Spleen (tissue), 11 donors: ENCODE results near the gene PHF11. TPM values are rescaled to one million over a fixed set of nuclear protein-coding genes. Genes with fewer than 3 reads are reported as not detected.

Experiments used
- DNase-seq: peaks from one replicate; pipeline ENCODE4 v3.0.0-alpha.2; 2020
- H3K27ac ChIP-seq, 8 donors: fragments of 200-600 bp; sonication (generic) in 7 of 8; 1 replicate in 4 of 8; 2 replicates in 4 of 8; pipeline versions ENCODE4 v1.5.0 to v1.8.0; 2016 to 2021; ENCODE audit warnings: inconsistent platforms in 4 of 8, mild to moderate bottlenecking in 4 of 8, moderate library complexity in 1 of 8
- H3K27me3 ChIP-seq, 7 donors: fragments of 200-600 bp; sonication (generic) in 6 of 7; replicated peaks in 1 of 7; 1 replicate in 4 of 7; 2 replicates in 3 of 7; pipeline versions ENCODE4 v1.5.0 to v1.8.0; 2016 to 2021; ENCODE audit warnings: inconsistent platforms in 3 of 7, mild to moderate bottlenecking in 1 of 7
- H3K36me3 ChIP-seq, 6 donors: fragments of 200-600 bp; sonication (generic) in 5 of 6; 1 replicate in 4 of 6; 2 replicates in 2 of 6; pipeline versions ENCODE4 v1.5.0 to v1.8.0; 2016 to 2021; ENCODE audit warnings: inconsistent platforms in 2 of 6
- H3K4me1 ChIP-seq, 6 donors: fragments of 200-600 bp; sonication (generic) in 5 of 6; 1 replicate in 3 of 6; 2 replicates in 3 of 6; pipeline versions ENCODE4 v1.5.0 to v1.8.0; 2016 to 2021; ENCODE audit warnings: inconsistent platforms in 3 of 6
- H3K4me3 ChIP-seq, 8 donors: fragments of 200-600 bp; sonication (generic) in 7 of 8; 1 replicate in 4 of 8; 2 replicates in 4 of 8; pipeline versions ENCODE4 v1.5.0 to v1.8.0; 2016 to 2021; ENCODE audit warnings: inconsistent platforms in 4 of 8, mild to moderate bottlenecking in 4 of 8, moderate library complexity in 2 of 8
- H3K9me3 ChIP-seq, 8 donors: fragments of 200-600 bp; sonication (generic) in 7 of 8; 1 replicate in 4 of 8; 2 replicates in 4 of 8; pipeline versions ENCODE4 v1.5.0 to v1.8.0; 2016 to 2021; ENCODE audit warnings: inconsistent platforms in 4 of 8
- POLR2A ChIP-seq, 3 donors: fragments of 450-650 bp; IDR thresholded peaks; one replicate each; pipeline ENCODE4 v1.5.1; 2017; ENCODE audit warnings: antibody characterized with exemption in 3 of 3, mild to moderate bottlenecking in 1 of 3
- POLR2AphosphoS5 ChIP-seq, 3 donors: sonication (generic); formaldehyde crosslinking; IDR thresholded peaks; one replicate each; pipeline ENCODE4 v1.5.1; 2017; ENCODE audit warnings: antibody characterized with exemption in 3 of 3
- WGBS, 5 donors: extraction: QIAGEN DNeasy Blood & Tissue Kit in 3 of 5; methylation state at CpG; one replicate each; pipeline versions ENCODE4 v1.1.5 to v1.1.7; 2013 to 2018; 5-methylcytosine and 5-hydroxymethylcytosine counted together
- intact Hi-C: fragments of 100-400 bp; cut with DNase I; formaldehyde crosslinking; loops from one replicate; pipeline ENCODE4 v1.15.0; 2023; ENCODE audit warnings: low total_unique reads
- polyA plus RNA-seq, 3 donors: library from polyadenylated mRNA; stranded (reverse); fragments of 200-250 nt; gene quantifications; one replicate each; pipeline ENCODE4 v1.2.1, GENCODE V29; 2013
- total RNA-seq, 7 donors: library from RNA; depleted of rRNA in 3 of 7; stranded (reverse); fragments of >200 nt in 3 of 7; fragmentation: NEBNext Ultra II Directional in 4 of 7; extraction: Animal tissue kit (Norgen Biotek cat#: 25700) in 4 of 7; gene quantifications; one replicate each; pipeline versions ENCODE4 v1.1.0 to v1.2.1, GENCODE V29; 2016 to 2021
- TF ChIP-seq, protein P1 (sequence below), 11 experiments: fragments of 200-600 bp in 7 of 11; fragments of 450-650 bp in 4 of 11; sonication (generic) in 4 of 11; IDR thresholded peaks in 8 of 11; conservative IDR thresholded peaks in 3 of 11; 1 replicate in 7 of 11; 2 replicates in 4 of 11; pipeline versions ENCODE4 v1.4.0 to v1.8.0; 2016 to 2021; ENCODE audit warnings: antibody characterized with exemption in 11 of 11, inconsistent platforms in 4 of 11, mild to moderate bottlenecking in 1 of 11
- donor health status: healthy with polysubstance abuse.
- donor health status: DM: no; HTN: no; CAD: no; lungs with moderate emphysema.
- donor health status: DM: no; HTN: no; CAD: no.
- donor health status: Bipolar disorder and iron deficiency.
- donor health status: healthy.
- donor health status: DM: no; HTN: no; CAD: no.
- donor health status: DM: yes; HTN: yes; CAD: no.

Gene PHF11
- total and polyA plus RNA-seq, 10 donors, result 50.5 to 117 (median 71.2) TPM

DNA sequence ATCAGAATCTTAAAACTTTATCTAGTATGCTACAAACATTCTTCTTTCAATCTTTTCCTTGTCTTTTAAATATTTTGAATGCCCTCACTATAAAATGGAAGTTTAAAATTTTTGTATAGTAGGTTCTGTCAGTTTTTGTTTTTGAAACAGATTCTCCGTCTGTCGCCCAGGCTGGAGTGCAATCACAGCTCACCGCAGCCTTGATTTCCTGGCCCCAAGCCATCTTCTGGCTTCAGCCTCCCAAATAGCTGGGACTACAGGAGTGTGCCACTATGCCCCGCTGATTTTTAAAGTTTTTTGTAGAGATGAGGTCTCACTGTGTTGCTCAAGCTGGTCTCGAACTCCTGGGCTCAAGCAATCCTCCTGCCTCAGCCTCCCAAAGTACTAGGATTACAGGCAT lies 20.7 kb downstream of the PHF11 start:
- Histone ChIP-seq H3K4me1 (peaks cover 0 to 20% (median 0%) of the 10 kb centered on the region in 6 donors), H3K4me3 (no peak overlapping the region), H3K9me3 (no peaks in the 10 kb centered on the region), H3K36me3 (peaks cover 6 to 99% (median 56%) of the 10 kb centered on the region in 6 donors), H3K27ac (no peak overlapping the region), H3K27me3 (no peaks in the 10 kb centered on the region)
- intact Hi-C loops, result no loop called here
- TF ChIP-seq, protein P1, sequence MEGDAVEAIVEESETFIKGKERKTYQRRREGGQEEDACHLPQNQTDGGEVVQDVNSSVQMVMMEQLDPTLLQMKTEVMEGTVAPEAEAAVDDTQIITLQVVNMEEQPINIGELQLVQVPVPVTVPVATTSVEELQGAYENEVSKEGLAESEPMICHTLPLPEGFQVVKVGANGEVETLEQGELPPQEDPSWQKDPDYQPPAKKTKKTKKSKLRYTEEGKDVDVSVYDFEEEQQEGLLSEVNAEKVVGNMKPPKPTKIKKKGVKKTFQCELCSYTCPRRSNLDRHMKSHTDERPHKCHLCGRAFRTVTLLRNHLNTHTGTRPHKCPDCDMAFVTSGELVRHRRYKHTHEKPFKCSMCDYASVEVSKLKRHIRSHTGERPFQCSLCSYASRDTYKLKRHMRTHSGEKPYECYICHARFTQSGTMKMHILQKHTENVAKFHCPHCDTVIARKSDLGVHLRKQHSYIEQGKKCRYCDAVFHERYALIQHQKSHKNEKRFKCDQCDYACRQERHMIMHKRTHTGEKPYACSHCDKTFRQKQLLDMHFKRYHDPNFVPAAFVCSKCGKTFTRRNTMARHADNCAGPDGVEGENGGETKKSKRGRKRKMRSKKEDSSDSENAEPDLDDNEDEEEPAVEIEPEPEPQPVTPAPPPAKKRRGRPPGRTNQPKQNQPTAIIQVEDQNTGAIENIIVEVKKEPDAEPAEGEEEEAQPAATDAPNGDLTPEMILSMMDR (IDR thresholded peaks at IDR 0.05 in 8 of 11, conservative IDR thresholded peaks at IDR 0.05 in 3 of 11), result no peak
- TF ChIP-seq POLR2AphosphoS5 (IDR thresholded peaks at IDR 0.05), result no peak
- no peak for TF ChIP-seq POLR2A (IDR thresholded peaks at IDR 0.05)
- no peak for DNase-seq
- 75 to 85% (median 81%) methylated on average over 5 of the region's 5 CpGs for WGBS, 5 donors

DNA sequence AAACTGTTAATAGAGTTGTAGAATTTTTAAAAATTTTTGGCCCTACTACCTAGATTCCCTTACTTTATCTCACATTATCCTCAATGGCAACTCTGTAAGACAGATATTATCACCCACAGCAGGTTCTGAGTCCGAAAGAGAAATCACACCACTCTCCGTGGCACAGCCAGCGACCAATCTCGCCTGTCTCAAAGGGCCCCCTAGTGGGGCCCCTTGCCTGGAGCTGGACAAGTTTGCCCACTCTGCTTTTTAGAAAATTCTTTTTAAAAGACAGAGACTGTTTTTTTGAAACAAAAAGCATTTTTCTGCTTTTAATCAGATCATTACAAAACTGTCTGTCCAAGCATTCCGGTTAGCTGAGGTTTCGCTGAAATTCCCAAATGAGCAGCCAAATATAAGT lies 21.7 kb downstream of the PHF11 start:
- TF ChIP-seq POLR2A (IDR thresholded peaks at IDR 0.05) (no peak), POLR2AphosphoS5 (IDR thresholded peaks at IDR 0.05) (no peak)
- TF ChIP-seq, protein P1 (IDR thresholded peaks at IDR 0.05 in 8 of 11, conservative IDR thresholded peaks at IDR 0.05 in 3 of 11), result peak in 5 of 11 experiments; percentile 20 to 41 (median 31)
- H3K4me3 ChIP-seq, result no peak overlapping the region
- H3K36me3 ChIP-seq, result peaks cover 6 to 100% (median 58%) of the 10 kb centered on the region in 6 donors
- 83 to 86% (median 84%) methylated on average over 6 of the region's 6 CpGs for WGBS, 5 donors
- H3K27me3 ChIP-seq, result no peaks in the 10 kb centered on the region
- H3K9me3 ChIP-seq, result no peaks in the 10 kb centered on the region
- H3K27ac ChIP-seq, result no peak overlapping the region
- peaks cover 0 to 20% (median 0%) of the 10 kb centered on the region in 6 donors for H3K4me1 ChIP-seq
- DNase-seq, result no peak
- intact Hi-C loops, result no loop called here

DNA sequence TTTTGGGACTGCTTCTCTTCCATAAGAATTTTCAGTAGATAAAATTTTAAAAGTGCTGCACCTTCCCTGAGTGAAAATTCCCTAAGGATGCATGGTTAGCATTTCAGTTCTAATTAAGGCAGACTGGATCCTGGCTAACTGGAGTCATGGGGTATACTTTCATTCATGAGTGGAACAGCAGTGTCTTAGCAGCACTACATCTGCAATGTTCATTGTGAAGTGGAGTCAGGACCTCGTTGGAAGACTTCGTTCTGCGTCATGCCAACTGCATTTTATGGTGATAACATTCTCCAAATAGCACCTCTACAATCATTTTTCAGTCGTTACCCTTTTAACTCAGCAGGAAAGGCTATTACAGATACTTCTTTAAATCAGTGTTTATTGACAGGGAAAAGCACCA lies 25.5 kb downstream of the PHF11 start:
- TF ChIP-seq, protein P1 (IDR thresholded peaks at IDR 0.05 in 8 of 11, conservative IDR thresholded peaks at IDR 0.05 in 3 of 11), result no peak
- TF ChIP-seq POLR2A (IDR thresholded peaks at IDR 0.05) (no peak), POLR2AphosphoS5 (IDR thresholded peaks at IDR 0.05) (no peak)
- no peaks in the 10 kb centered on the region for H3K9me3 ChIP-seq
- peaks cover 0 to 100% (median 48%) of the 10 kb centered on the region in 6 donors for H3K36me3 ChIP-seq
- H3K27me3 ChIP-seq, result no peaks in the 10 kb centered on the region
- intact Hi-C loops, result no loop called here
- H3K4me1 ChIP-seq, result peaks cover 0 to 14% (median 0%) of the 10 kb centered on the region in 6 donors
- WGBS, 5 donors, result 81 to 93% (median 87%) methylated on average over 4 of the region's 4 CpGs
- DNase-seq, result no peak
- no peak overlapping the region for H3K4me3 ChIP-seq
- no peak overlapping the region for H3K27ac ChIP-seq

DNA sequence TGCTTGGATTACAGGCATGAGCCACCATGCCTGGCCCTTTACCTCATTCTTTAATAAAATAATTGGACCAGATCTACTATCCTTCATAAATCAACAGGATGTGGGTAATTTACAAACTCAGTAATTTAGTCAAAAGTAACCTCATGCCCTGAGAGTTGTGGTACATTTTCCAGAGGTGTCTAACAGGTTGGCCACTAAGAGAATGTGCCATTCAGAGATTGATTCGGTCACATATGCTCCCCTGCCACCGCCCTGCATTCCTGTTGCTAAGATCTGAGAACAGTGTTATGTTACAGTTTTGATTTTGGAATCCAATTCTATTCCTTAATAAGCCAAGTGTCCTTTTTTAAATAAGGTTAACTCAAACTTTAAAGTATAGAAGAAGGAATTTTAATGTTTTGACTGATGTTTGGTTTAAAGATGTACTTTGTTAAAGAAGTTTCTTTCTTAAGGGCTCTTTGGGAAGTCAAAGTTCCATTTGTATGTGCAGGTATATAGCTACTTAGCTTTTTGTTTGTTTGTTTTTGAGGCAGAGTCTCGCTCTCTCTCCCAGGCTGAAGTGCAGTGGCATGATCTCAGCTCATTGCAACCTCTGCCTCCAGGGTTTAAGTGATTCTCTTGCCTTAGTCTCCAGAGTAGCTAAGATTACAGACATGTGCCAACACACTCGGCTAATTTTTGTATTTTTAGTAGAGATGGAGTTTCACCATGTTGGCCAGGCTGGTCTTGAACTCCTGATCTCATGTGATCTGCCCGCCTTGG lies 29.2 kb downstream of the PHF11 start:
- H3K4me3 ChIP-seq, result no peak overlapping the region
- no peaks in the 10 kb centered on the region for H3K9me3 ChIP-seq
- no peak for TF ChIP-seq POLR2AphosphoS5 (IDR thresholded peaks at IDR 0.05)
- TF ChIP-seq POLR2A (IDR thresholded peaks at IDR 0.05), result no peak
- TF ChIP-seq, protein P1 (IDR thresholded peaks at IDR 0.05 in 8 of 11, conservative IDR thresholded peaks at IDR 0.05 in 3 of 11), result no peak
- intact Hi-C loops, result no loop called here
- peaks cover 0 to 12% (median 0%) of the 10 kb centered on the region in 6 donors for H3K4me1 ChIP-seq
- 93 to 98% (median 97%) methylated on average over 5 of the region's 5 CpGs for WGBS, 5 donors
- H3K27me3 ChIP-seq, result no peaks in the 10 kb centered on the region
- H3K36me3 ChIP-seq, result peaks cover 0 to 99% (median 46%) of the 10 kb centered on the region in 6 donors
- no peak for DNase-seq
- no peak overlapping the region for H3K27ac ChIP-seq
